Brain microvascular endothelial cell (primary cell): ENCODE data around the gene DNAJC16.

Experiments used
- DNase-seq: peaks from one replicate; pipeline ENCODE4 v3.0.0-alpha.2; 2020
- H3K27ac ChIP-seq: fragments of 250-450 bp; sonication (Bioruptor Pico); 2 replicates; pipeline ENCODE4 v1.5.1; 2020; ENCODE audit warnings: mild to moderate bottlenecking, moderate library complexity
- H3K27me3 ChIP-seq: fragments of 250-450 bp; sonication (Bioruptor Pico); replicated peaks from 2 replicates; pipeline ENCODE4 v1.5.1; 2020; ENCODE audit warnings: mild to moderate bottlenecking
- H3K36me3 ChIP-seq: fragments of 250-450 bp; sonication (Bioruptor Pico); replicated peaks from 2 replicates; pipeline ENCODE4 v1.5.1; 2020; ENCODE audit warnings: mild to moderate bottlenecking
- H3K4me3 ChIP-seq: 2 replicates; pipeline ENCODE4 v1.5.1; 2011; ENCODE audit warnings: low read depth, mild to moderate bottlenecking, control low read depth, low read length, moderate library complexity
- CTCF ChIP-seq: IDR thresholded peaks from 2 replicates; pipeline ENCODE4 v1.5.1; 2011; ENCODE audit warnings: low read depth, mild to moderate bottlenecking, moderate library complexity, low read length, control low read depth, inconsistent platforms; ENCODE audit errors: missing control alignments
- in situ Hi-C: cut with HindIII; loops from 2 replicates; pipeline ENCODE4 v1.10.0; 2017; ENCODE audit warnings: low sequenced_read_pairs, low pct_ligation_motif_present

The DNAJC16 gene

GRCh38 chr1:15506831-15507230 lies 19.8 kb upstream of the DNAJC16 start:
- Histone ChIP-seq H3K36me3 (no peaks in the 10 kb centered on the region), H3K27me3 (no peaks in the 10 kb centered on the region), H3K27ac (no peak overlapping the region), H3K4me3 (no peak overlapping the region)
- DNase-seq: no peak
- in situ Hi-C loops: no loop called here
- TF ChIP-seq CTCF: no peak

DNA sequence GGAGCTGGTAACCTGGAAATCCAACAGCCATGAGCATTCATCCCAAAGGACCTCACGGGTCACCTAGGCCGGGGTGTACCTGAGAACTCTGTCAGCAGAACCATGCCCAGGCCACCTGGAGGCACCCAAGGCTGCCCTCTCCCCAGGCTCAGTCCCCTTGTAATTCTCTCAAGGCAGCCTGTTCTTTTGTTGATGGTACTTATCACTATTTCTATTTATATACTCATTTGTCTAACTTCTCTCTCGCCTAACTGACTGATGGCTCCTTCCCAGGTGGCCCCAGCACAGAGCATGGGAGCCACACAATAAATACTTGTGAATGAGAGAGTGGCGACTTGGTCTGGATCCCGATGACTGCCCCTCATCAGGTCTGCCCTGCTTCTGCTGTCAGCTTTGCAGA lies 19.4 kb upstream of the DNAJC16 start:
- in situ Hi-C loops: no loop called here
- H3K27ac ChIP-seq: no peak overlapping the region
- DNase-seq: no peak
- no peaks in the 10 kb centered on the region for H3K27me3 ChIP-seq
- H3K4me3 ChIP-seq: no peak overlapping the region
- no peaks in the 10 kb centered on the region for H3K36me3 ChIP-seq
- TF ChIP-seq CTCF: no peak

GRCh38 chr1:15508700-15509487 lies 17.8 kb upstream of the DNAJC16 start:
- DNase-seq: no peak
- in situ Hi-C loops: no loop called here
- Histone ChIP-seq H3K27ac (no peak overlapping the region), H3K27me3 (no peaks in the 10 kb centered on the region), H3K36me3 (no peaks in the 10 kb centered on the region), H3K4me3 (no peak overlapping the region)
- TF ChIP-seq CTCF: no peak

DNA sequence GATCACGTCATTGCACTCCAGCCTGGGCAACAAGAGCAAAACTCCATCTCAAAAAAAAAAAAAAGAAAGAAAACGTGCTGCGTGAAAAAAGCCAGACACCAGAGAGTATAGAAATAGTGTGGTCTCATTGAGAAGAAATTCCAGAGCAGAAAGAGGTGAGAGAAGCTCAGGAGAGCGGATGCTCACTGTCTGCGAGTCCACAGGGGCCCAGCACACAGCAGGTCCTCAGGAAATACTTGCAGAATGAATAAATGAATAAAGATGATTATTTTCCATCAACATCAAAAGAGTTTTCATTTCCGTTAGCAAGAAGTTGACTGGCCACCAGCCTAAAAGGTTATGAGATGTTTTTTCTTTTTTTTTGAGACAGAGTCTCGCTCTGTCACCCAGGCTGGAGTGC lies 17.1 kb upstream of the DNAJC16 start:
- Histone ChIP-seq H3K4me3 (no peak overlapping the region), H3K27me3 (no peaks in the 10 kb centered on the region), H3K27ac (no peak overlapping the region), H3K36me3 (no peaks in the 10 kb centered on the region)
- no peak for TF ChIP-seq CTCF
- DNase-seq: no peak
- in situ Hi-C loops: no loop called here

GRCh38 chr1:15510611-15511405 lies 15.8 kb upstream of the DNAJC16 start:
- DNase-seq: no peak
- no peak for TF ChIP-seq CTCF
- Histone ChIP-seq H3K27ac (no peak overlapping the region), H3K36me3 (no peaks in the 10 kb centered on the region), H3K27me3 (no peaks in the 10 kb centered on the region), H3K4me3 (no peak overlapping the region)
- in situ Hi-C loops: no loop called here
